Neutrophil (primary cell): ENCODE measurements around the gene FAM193B.
A peak's percentile ranks its signal among the peaks of the same experiment; 100 is the strongest.

ENCODE experiments used
- H3K27ac ChIP-seq: fragments of 200-600 bp; sonication (generic); 2 replicates; pipeline ENCODE4 v1.5.1; 2016; ENCODE audit warnings: mild to moderate bottlenecking, moderate library complexity
- H3K27me3 ChIP-seq: fragments of 200-600 bp; sonication (generic); 2 replicates; pipeline ENCODE4 v1.6.0; 2016; ENCODE audit warnings: mild to moderate bottlenecking
- H3K36me3 ChIP-seq: fragments of 200-600 bp; sonication (generic); 2 replicates; pipeline ENCODE4 v1.5.1; 2017
- H3K4me1 ChIP-seq, 2 experiments: fragments of 200-600 bp in 1 of 2; sonication (generic) in 1 of 2; 1 replicate in 1 of 2; 2 replicates in 1 of 2; pipeline versions ENCODE4 v1.5.1 to v1.6.1; 2013 to 2016; ENCODE audit warnings: low read depth in 1 of 2, low read length in 1 of 2, mild to moderate bottlenecking in 1 of 2, moderate library complexity in 1 of 2; ENCODE audit not compliant: control insufficient read depth in 1 of 2, insufficient read depth in 1 of 2
- H3K4me3 ChIP-seq, 2 experiments: fragments of 200-600 bp in 1 of 2; sonication (generic) in 1 of 2; 1 replicate in 1 of 2; 2 replicates in 1 of 2; pipeline ENCODE4 v1.5.1; 2013 to 2016; ENCODE audit warnings: low read depth in 1 of 2, low read length in 1 of 2, mild to moderate bottlenecking in 1 of 2, moderate library complexity in 1 of 2
- H3K9me3 ChIP-seq: fragments of 200-600 bp; sonication (generic); 2 replicates; pipeline ENCODE4 v1.5.1; 2016
- TF ChIP-seq, protein P1 (sequence below): fragments of 200-600 bp; sonication (generic); IDR thresholded peaks from 2 replicates; pipeline ENCODE4 v1.5.1; 2016; ENCODE audit warnings: antibody characterized with exemption

FAM193B gene

GRCh38 chr5:177496070-177496726 is 58.2 kb downstream of the FAM193B start:
- H3K27ac ChIP-seq = peak overlapping the region; percentile 99
- H3K9me3 ChIP-seq = no peaks in the 10 kb centered on the region
- TF ChIP-seq, protein P1, sequence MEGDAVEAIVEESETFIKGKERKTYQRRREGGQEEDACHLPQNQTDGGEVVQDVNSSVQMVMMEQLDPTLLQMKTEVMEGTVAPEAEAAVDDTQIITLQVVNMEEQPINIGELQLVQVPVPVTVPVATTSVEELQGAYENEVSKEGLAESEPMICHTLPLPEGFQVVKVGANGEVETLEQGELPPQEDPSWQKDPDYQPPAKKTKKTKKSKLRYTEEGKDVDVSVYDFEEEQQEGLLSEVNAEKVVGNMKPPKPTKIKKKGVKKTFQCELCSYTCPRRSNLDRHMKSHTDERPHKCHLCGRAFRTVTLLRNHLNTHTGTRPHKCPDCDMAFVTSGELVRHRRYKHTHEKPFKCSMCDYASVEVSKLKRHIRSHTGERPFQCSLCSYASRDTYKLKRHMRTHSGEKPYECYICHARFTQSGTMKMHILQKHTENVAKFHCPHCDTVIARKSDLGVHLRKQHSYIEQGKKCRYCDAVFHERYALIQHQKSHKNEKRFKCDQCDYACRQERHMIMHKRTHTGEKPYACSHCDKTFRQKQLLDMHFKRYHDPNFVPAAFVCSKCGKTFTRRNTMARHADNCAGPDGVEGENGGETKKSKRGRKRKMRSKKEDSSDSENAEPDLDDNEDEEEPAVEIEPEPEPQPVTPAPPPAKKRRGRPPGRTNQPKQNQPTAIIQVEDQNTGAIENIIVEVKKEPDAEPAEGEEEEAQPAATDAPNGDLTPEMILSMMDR = peak; percentile 43
- H3K36me3 ChIP-seq = peaks cover 51% of the 10 kb centered on the region
- peak overlapping the region; percentile 90 to 99 for H3K4me3 ChIP-seq
- H3K27me3 ChIP-seq = no peaks in the 10 kb centered on the region
- H3K4me1 ChIP-seq = peaks cover 76 to 94% of the 10 kb centered on the region in 2 experiments

GRCh38 chr5:177495243-177496060 is 58.9 kb downstream of the FAM193B start:
- TF ChIP-seq, protein P1 = no peak
- H3K4me3 ChIP-seq = peak overlapping the region; percentile 90 to 99

GRCh38 chr5:177494346-177495195 is 59.8 kb downstream of the FAM193B start:
- H3K27me3 ChIP-seq = no peaks in the 10 kb centered on the region
- peaks cover 69 to 85% of the 10 kb centered on the region in 2 experiments for H3K4me1 ChIP-seq
- peak overlapping the region; percentile 90 to 99 for H3K4me3 ChIP-seq
- H3K36me3 ChIP-seq = peaks cover 65% of the 10 kb centered on the region
- peak overlapping the region; percentile 99 for H3K27ac ChIP-seq
- TF ChIP-seq, protein P1 = no peak
- no peaks in the 10 kb centered on the region for H3K9me3 ChIP-seq

More at GRCh38 chr5:177495243-177496060, 58.9 kb downstream of the FAM193B start:
- peaks cover 76 to 93% of the 10 kb centered on the region in 2 experiments for H3K4me1 ChIP-seq
- H3K27ac ChIP-seq = peak overlapping the region; percentile 99
- peaks cover 56% of the 10 kb centered on the region for H3K36me3 ChIP-seq
- no peaks in the 10 kb centered on the region for H3K27me3 ChIP-seq
- H3K9me3 ChIP-seq = no peaks in the 10 kb centered on the region

DNA sequence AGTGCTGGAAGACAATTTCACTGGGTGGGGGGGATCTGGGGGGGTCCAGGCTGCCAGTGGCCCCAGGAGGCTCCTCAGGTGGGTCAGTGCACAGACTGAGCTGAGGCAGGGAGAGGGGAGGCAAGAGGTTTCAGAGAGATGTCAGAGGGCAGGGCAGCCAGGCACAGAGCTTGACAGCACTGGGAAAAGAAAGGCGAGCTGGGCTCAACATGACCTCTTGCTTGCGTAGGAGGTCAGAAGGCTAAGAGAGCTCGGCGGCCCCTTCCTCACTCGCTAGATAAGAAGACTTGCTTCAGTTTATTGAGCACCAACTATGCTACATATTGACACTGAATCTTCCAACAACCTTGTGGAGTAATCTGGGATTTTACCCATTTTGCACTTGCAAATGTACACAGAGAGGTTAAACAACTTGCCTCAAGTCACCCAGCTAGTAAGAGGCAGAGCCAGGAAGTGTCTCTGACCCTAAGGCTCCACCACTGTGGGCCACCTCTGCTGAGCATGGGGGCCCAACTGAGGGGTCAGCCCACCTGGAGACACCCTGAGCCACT is 60.5 kb downstream of the FAM193B start:
- Histone ChIP-seq H3K4me3 (peak overlapping the region; percentile 90 to 99), H3K4me1 (peaks cover 68 to 82% of the 10 kb centered on the region in 2 experiments), H3K9me3 (no peaks in the 10 kb centered on the region), H3K36me3 (peaks cover 72% of the 10 kb centered on the region), H3K27me3 (no peaks in the 10 kb centered on the region), H3K27ac (peak overlapping the region; percentile 99)
- TF ChIP-seq, protein P1 = no peak

GRCh38 chr5:177492841-177493240 is 61.5 kb downstream of the FAM193B start:
- Histone ChIP-seq H3K27ac (peak overlapping the region; percentile 99), H3K4me3 (peak overlapping the region in 1 of 2 experiments; percentile 99), H3K27me3 (no peaks in the 10 kb centered on the region), H3K9me3 (no peaks in the 10 kb centered on the region), H3K4me1 (peaks cover 58 to 72% of the 10 kb centered on the region in 2 experiments), H3K36me3 (peaks cover 83% of the 10 kb centered on the region)
- TF ChIP-seq, protein P1 = no peak
